Tibial nerve (tissue), 4 donors: ENCODE measurements around the gene KLHL22. TPM values are rescaled to one million over a fixed set of nuclear protein-coding genes. Genes with fewer than 3 reads are reported as not detected.
"Not testable (repeated sequence)": the region's sequence is repeated elsewhere in the genome, so short reads cannot be mapped to it uniquely, and the experiment has no call there.

ENCODE experiments used
- DNase-seq, 2 donors: peaks; one replicate each; pipeline ENCODE4 v3.0.0-alpha.2; 2019; ENCODE audit warnings: low spot score in 2 of 2
- H3K27ac ChIP-seq, 4 donors: fragments of 200-600 bp; sonication (generic) in 3 of 4; one replicate each; pipeline ENCODE4 v1.5.1; 2017 to 2019; ENCODE audit warnings: mild to moderate bottlenecking in 1 of 4
- H3K27me3 ChIP-seq, 2 donors: fragments of 200-600 bp; sonication (generic) in 1 of 2; one replicate each; pipeline versions ENCODE4 v1.5.1 to v1.6.0; 2017 to 2019
- H3K36me3 ChIP-seq, 3 donors: fragments of 200-600 bp; sonication (generic); one replicate each; pipeline ENCODE4 v1.5.1; 2018 to 2019
- H3K4me1 ChIP-seq, 4 donors: fragments of 200-600 bp; sonication (generic) in 3 of 4; one replicate each; pipeline ENCODE4 v1.5.1; 2017 to 2019
- H3K4me3 ChIP-seq, 4 donors: fragments of 200-600 bp; sonication (generic) in 3 of 4; one replicate each; pipeline ENCODE4 v1.5.1; 2017 to 2019; ENCODE audit warnings: mild to moderate bottlenecking in 1 of 4, moderate library complexity in 1 of 4
- H3K9me3 ChIP-seq, 4 donors: fragments of 200-600 bp; sonication (generic) in 3 of 4; one replicate each; pipeline ENCODE4 v1.5.1; 2017 to 2019
- EP300 ChIP-seq, 2 donors: sonication (generic); formaldehyde crosslinking; IDR thresholded peaks; one replicate each; pipeline ENCODE4 v1.6.1; 2017; ENCODE audit warnings: antibody characterized with exemption in 2 of 2, mild to moderate bottlenecking in 1 of 2
- POLR2A ChIP-seq, 2 donors: fragments of 450-650 bp; IDR thresholded peaks; one replicate each; pipeline ENCODE4 v1.6.1; 2017; ENCODE audit warnings: antibody characterized with exemption in 2 of 2, mild to moderate bottlenecking in 2 of 2, moderate library complexity in 2 of 2
- WGBS, 2 donors: methylation state at CpG; one replicate each; pipeline ENCODE4 v1.1.5; 2018; 5-methylcytosine and 5-hydroxymethylcytosine counted together
- total RNA-seq, 4 donors: library from RNA; depleted of rRNA; stranded (reverse); fragments of >200 nt; gene quantifications; one replicate each; pipeline ENCODE4 v1.1.0, GENCODE V29; 2016
- TF ChIP-seq, protein P1 (sequence below), 5 experiments: fragments of 200-600 bp in 3 of 5; fragments of 450-650 bp in 2 of 5; sonication (generic) in 3 of 5; IDR thresholded peaks; one replicate each; pipeline ENCODE4 v1.5.1; 2016 to 2019; ENCODE audit warnings: antibody characterized with exemption in 5 of 5, mild to moderate bottlenecking in 3 of 5, moderate library complexity in 2 of 5

Gene KLHL22, protein sequence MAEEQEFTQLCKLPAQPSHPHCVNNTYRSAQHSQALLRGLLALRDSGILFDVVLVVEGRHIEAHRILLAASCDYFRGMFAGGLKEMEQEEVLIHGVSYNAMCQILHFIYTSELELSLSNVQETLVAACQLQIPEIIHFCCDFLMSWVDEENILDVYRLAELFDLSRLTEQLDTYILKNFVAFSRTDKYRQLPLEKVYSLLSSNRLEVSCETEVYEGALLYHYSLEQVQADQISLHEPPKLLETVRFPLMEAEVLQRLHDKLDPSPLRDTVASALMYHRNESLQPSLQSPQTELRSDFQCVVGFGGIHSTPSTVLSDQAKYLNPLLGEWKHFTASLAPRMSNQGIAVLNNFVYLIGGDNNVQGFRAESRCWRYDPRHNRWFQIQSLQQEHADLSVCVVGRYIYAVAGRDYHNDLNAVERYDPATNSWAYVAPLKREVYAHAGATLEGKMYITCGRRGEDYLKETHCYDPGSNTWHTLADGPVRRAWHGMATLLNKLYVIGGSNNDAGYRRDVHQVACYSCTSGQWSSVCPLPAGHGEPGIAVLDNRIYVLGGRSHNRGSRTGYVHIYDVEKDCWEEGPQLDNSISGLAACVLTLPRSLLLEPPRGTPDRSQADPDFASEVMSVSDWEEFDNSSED
- total RNA-seq: 10 to 100 TPM; 31.6 to 50.4 (median 41.4) TPM

DNA sequence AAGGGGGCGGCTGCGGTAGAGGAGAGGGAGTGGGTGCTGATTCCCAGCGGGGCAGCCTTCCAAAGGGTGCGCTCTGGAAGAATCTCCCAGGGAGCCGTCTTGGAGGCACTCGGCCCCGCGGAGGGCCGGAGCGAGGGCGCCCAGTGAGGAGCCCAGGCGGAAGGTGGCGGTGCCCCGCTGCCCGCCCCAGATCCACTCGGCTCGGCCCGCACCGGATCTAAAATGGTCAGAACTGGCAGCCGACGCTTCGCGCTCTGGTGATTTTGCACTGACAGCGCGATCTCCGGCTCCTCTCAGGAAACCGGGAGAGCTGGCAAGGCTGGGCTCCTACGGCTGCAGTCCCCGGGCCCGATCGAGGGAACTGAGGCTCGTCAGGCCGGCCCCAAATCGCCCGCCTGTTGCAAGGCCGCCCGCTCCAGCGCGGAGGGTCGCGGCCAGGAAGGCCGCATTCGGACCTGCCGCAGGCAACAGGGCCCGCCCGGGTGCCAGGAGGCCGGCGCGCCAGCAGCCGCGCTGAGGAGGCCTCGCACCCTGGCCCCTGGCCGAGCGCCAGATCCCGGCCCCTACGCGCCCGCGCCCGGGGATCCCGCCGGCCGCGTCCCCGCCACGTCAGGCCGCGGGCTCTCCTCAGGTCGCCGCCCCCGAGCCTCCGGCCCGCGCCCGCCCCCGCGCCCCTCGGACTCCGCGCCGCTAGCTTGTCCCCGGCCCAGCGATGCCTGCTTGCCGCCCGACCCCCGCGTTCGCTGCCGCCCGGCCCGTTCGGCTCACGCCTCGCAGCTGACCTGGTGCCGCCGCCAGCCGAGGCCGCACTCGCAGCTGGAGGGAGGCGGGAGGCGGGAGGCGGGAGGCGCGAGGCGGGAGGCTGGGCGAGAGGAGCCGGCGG lies at the start of gene KLHL22:
KLHL22 (minus strand) TSS at position 818 of the 883 bp plus-strand sequence. CDS start 6,584 bp downstream, outside the sequence.
- H3K4me1 ChIP-seq: peaks cover 0 to 34% (median 16%) of the 10 kb centered on the region in 4 donors
- WGBS, 2 donors: 0% methylated on average over 8 to 54 of the region's 108 CpGs
- H3K9me3 ChIP-seq: no peaks in the 10 kb centered on the region
- peak within 1 kb of the TSS; percentile 91 to 98 (median 95) for H3K27ac ChIP-seq
- TF ChIP-seq POLR2A (IDR thresholded peaks at IDR 0.05) (no peak), EP300 (IDR thresholded peaks at IDR 0.05) (no peak)
- TF ChIP-seq, protein P1, sequence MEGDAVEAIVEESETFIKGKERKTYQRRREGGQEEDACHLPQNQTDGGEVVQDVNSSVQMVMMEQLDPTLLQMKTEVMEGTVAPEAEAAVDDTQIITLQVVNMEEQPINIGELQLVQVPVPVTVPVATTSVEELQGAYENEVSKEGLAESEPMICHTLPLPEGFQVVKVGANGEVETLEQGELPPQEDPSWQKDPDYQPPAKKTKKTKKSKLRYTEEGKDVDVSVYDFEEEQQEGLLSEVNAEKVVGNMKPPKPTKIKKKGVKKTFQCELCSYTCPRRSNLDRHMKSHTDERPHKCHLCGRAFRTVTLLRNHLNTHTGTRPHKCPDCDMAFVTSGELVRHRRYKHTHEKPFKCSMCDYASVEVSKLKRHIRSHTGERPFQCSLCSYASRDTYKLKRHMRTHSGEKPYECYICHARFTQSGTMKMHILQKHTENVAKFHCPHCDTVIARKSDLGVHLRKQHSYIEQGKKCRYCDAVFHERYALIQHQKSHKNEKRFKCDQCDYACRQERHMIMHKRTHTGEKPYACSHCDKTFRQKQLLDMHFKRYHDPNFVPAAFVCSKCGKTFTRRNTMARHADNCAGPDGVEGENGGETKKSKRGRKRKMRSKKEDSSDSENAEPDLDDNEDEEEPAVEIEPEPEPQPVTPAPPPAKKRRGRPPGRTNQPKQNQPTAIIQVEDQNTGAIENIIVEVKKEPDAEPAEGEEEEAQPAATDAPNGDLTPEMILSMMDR (IDR thresholded peaks at IDR 0.05): no peak
- H3K4me3 ChIP-seq: peak within 1 kb of the TSS; percentile 50 to 78 (median 75)
- H3K27me3 ChIP-seq: no peaks in the 10 kb centered on the region
- peaks cover 0 to 12% (median 0%) of the 10 kb centered on the region in 3 donors for H3K36me3 ChIP-seq
- peak in 1 of 2 donors; percentile 24 for DNase-seq

DNA sequence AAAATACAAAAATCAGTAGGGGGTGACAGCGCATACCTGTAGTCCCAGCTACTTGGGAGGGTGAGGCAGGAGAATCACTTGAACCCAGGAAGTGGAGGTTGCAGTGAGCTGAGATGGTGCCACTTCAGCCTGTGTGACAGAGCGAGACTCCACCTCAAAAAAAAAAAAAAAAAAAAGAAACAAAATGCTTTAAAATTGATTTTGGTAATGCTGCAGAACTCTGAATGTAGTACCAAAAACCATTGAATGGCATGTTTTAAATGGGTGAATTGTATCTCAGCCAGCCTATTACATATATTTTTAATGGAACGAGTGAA lies 49.7 kb upstream of the KLHL22 start:
- Histone ChIP-seq H3K27ac (peak overlapping the region in 2 of 4 donors; percentile 64 to 75), H3K4me1 (peaks cover 0 to 48% (median 27%) of the 10 kb centered on the region in 4 donors), H3K36me3 (peaks cover 0 to 37% (median 0%) of the 10 kb centered on the region in 3 donors)
- DNase-seq, H3K27me3 ChIP-seq, H3K9me3 ChIP-seq, H3K4me3 ChIP-seq: not testable (repeated sequence)
- WGBS, 2 donors: 78 to 84% methylated on average over 3 of the region's 3 CpGs

DNA sequence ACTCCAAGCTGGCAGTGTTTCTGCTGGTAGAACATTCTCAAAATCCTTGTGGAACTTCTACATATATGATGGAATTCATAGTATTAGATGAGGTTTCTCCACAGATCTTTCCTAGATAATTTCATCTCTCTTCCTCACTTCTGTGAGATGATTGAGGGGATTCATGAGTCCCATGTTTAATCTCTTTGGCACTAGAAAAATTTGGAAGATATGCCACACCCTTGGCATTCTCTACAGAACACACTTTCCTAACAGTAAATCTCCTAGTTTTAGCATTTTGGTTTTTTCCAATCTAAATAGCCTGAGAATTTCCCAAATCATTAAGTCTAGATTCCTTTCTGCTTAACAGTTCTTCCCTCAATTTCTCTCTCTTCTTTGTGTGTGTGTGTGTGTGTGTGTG lies 47.1 kb upstream of the KLHL22 start:
- TF ChIP-seq, protein P1 (IDR thresholded peaks at IDR 0.05): no peak
- TF ChIP-seq POLR2A (IDR thresholded peaks at IDR 0.05) (no peak), EP300 (IDR thresholded peaks at IDR 0.05) (no peak)
- no peak for DNase-seq
- Histone ChIP-seq H3K27ac (no peak overlapping the region), H3K9me3 (no peaks in the 10 kb centered on the region), H3K4me1 (peaks cover 0 to 23% (median 11%) of the 10 kb centered on the region in 4 donors), H3K36me3 (peaks cover 4 to 63% (median 8%) of the 10 kb centered on the region in 3 donors), H3K27me3 (no peaks in the 10 kb centered on the region), H3K4me3 (no peak overlapping the region)

DNA sequence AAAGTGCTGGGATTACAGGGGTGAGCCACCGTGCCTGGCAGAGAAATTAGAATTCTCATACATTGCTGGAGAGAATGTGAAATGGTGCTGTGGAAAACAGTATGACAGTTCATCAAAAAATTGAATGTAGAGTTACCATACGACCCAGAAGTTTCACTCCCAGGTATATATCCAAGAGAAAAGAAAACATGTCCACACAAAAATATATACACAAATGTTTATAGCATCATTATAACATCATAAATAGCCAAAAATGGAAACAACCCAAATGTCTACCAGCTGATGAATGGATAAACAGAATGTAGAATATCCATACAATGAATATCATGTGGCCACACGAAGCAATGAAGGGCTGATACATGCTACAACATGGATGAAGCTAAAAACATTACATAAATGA lies 46.5 kb upstream of the KLHL22 start:
- no peak for DNase-seq
- Histone ChIP-seq H3K4me3 (no peak overlapping the region), H3K27ac (no peak overlapping the region), H3K36me3 (peaks cover 4 to 69% (median 8%) of the 10 kb centered on the region in 3 donors), H3K9me3 (no peaks in the 10 kb centered on the region), H3K27me3 (no peaks in the 10 kb centered on the region), H3K4me1 (peaks cover 0 to 17% (median 7%) of the 10 kb centered on the region in 4 donors)
- 94 to 95% methylated on average over 3 of the region's 3 CpGs for WGBS, 2 donors
- no peak for TF ChIP-seq EP300 (IDR thresholded peaks at IDR 0.05)
- TF ChIP-seq, protein P1 (IDR thresholded peaks at IDR 0.05): no peak
- no peak for TF ChIP-seq POLR2A (IDR thresholded peaks at IDR 0.05)

DNA sequence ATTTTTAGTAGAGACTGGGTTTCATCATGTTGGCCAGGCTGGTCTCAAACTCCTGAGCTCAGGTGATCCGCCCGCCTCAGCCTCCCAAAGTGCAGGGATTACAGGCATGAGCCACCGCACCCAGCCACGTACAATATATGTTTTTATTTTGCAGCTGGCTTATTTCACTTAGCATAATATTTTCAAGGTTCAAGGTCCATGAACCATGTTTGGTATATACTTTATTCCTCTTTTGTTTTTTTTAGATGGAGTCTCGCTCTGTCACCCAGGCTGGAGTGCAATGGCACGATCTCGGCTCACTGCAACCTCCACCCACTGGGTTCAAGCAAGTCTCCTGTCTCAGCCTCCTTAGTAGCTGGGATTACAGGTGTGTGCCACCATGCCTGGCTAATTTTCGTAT lies 43.3 kb upstream of the KLHL22 start:
- H3K4me3 ChIP-seq, H3K27me3 ChIP-seq, H3K27ac ChIP-seq, H3K9me3 ChIP-seq, DNase-seq: not testable (repeated sequence)
- Histone ChIP-seq H3K36me3 (peaks cover 4 to 67% (median 8%) of the 10 kb centered on the region in 3 donors), H3K4me1 (peaks cover 0 to 27% (median 10%) of the 10 kb centered on the region in 4 donors)
- WGBS, 2 donors: 95 to 96% methylated on average over 8 of the region's 8 CpGs
